ENCODE measurements around the gene AGER.
"Not testable (repeated sequence)": the region's sequence is repeated elsewhere in the genome, so short reads cannot be mapped to it uniquely, and the experiment has no call there.

AGER gene

DNA sequence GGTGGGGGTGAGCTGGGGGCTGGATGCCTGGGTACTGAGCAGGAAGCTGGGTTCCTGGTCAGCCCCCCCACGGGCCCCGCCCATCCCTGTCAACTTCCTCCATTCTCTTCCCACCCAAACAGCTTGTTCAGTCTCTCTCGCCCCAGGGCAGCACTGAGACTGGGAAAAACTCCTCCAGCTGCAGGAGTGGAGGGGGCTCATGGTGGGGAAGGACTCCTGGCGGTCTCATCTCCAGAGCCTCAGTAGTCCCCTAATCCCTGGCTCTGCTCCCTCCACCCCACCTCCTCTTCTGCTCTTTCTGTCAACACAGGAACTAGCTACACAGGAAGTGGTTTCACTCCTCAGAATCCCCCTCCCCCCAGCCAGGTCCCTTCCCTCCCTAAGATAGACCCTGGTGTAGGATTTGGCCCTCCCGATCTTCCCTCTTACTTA lies 8.6 kb upstream of the AGER start, which contains the start of gene GPSM3:
Gene GPSM3, minus strand, starts transcription at position 36 of the 432 bp plus-strand sequence. CDS start 130 bp downstream, outside the sequence.
- Histone ChIP-seq H3K27ac (ENCODE audit: low read depth, low read length) (peak within 1 kb of the TSS; percentile 94), H3K9ac (ENCODE audit: low read depth in 1 of 2, low read length in 2 of 2) (peak within 1 kb of the TSS; percentile 85 to 86), H3K4me1 (ENCODE audit: control insufficient read depth in 1 of 2, insufficient read depth in 2 of 2, low read length in 2 of 2) (peaks cover 58 to 62% of the 10 kb centered on the region in 2 donors), H3K36me3 (ENCODE audit: control insufficient read depth in 1 of 2, insufficient read depth in 2 of 2, low read length in 2 of 2) (peaks cover 0 to 4% of the 10 kb centered on the region in 2 donors), H3K27me3 (ENCODE audit: control insufficient read depth in 1 of 2, insufficient read depth in 2 of 2, low read length in 2 of 2) (no peaks in the 10 kb centered on the region), H3K4me3 (ENCODE audit: low read depth in 1 of 2, low read length in 2 of 2) (peak within 1 kb of the TSS; percentile 67 to 75), H3K9me3 (ENCODE audit: control insufficient read depth in 1 of 2, low read length in 2 of 2) (no peaks in the 10 kb centered on the region)

DNA sequence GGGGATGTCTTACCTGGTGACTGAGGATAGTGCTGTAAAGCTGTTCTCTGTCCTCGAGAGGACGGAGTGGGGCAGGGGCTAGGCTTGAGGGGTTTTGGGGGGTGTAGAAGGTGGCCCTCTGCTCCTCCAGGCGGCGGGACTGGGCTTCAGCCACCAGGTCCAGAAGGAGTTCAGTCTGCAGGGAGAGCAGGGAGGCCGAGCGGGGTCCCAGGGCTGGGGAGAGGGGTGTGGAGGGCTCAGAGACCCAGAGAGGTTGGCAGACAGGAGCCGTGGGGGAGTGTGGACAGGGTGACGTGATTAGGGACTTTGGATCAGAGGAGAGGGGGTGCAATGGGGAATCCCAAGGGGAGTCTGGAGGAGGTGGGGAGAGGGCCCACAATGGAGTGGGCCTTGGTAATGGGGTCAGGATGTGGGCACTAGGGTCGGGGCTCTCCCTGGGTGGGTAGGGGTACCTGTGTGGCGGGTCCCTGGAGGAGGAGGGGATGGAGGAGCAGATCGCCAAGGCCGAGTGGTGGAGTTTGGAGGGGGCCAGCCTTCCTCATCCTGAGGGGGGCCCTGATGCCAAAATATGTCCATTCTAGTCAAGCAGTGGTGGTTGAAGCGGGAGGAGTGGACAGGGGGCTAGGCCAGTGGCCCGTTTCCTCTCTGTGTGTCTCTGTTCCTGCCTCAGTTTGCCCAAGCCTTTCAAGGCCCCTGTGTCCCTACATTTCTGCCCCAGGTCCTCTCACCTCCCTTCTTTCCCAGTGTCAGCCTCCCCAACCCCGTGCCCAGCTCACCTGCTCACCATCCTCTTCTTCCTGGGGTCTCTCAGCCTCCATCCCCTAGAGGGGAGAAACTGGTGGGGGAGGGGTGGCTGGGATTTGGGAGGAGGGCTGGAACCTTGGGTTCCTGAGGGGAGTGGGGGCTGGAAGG lies 7.9 kb upstream of the AGER start:
- peaks cover under 1 to 11% of the 10 kb centered on the region in 2 donors for H3K36me3 ChIP-seq (ENCODE audit: control insufficient read depth in 1 of 2, insufficient read depth in 2 of 2, low read length in 2 of 2)
- H3K4me3 ChIP-seq (ENCODE audit: low read depth in 1 of 2, low read length in 2 of 2) = peak overlapping the region; percentile 67 to 75
- peak overlapping the region; percentile 94 for H3K27ac ChIP-seq (ENCODE audit: low read depth, low read length)
- H3K4me1 ChIP-seq (ENCODE audit: control insufficient read depth in 1 of 2, insufficient read depth in 2 of 2, low read length in 2 of 2) = peaks cover 59 to 62% of the 10 kb centered on the region in 2 donors
- peak overlapping the region; percentile 85 to 86 for H3K9ac ChIP-seq (ENCODE audit: low read depth in 1 of 2, low read length in 2 of 2)
- no peaks in the 10 kb centered on the region for H3K27me3 ChIP-seq (ENCODE audit: control insufficient read depth in 1 of 2, insufficient read depth in 2 of 2, low read length in 2 of 2)
- H3K9me3 ChIP-seq (ENCODE audit: control insufficient read depth in 1 of 2, low read length in 2 of 2) = no peaks in the 10 kb centered on the region

- Histone ChIP-seq H3K9ac (ENCODE audit: low read depth in 1 of 2, low read length in 2 of 2) (peak overlapping the region; percentile 85 to 86), H3K4me1 (ENCODE audit: control insufficient read depth in 1 of 2, insufficient read depth in 2 of 2, low read length in 2 of 2) (peaks cover 57 to 60% of the 10 kb centered on the region in 2 donors), H3K4me3 (ENCODE audit: low read depth in 1 of 2, low read length in 2 of 2) (peak overlapping the region; percentile 67 to 77), H3K27me3 (ENCODE audit: control insufficient read depth in 1 of 2, insufficient read depth in 2 of 2, low read length in 2 of 2) (no peaks in the 10 kb centered on the region), H3K36me3 (ENCODE audit: control insufficient read depth in 1 of 2, insufficient read depth in 2 of 2, low read length in 2 of 2) (peaks cover 7 to 18% of the 10 kb centered on the region in 2 donors), H3K27ac (ENCODE audit: low read depth, low read length) (peak overlapping the region; percentile 94), H3K9me3 (ENCODE audit: control insufficient read depth in 1 of 2, low read length in 2 of 2) (no peaks in the 10 kb centered on the region)
Observed at GRCh38 chr6:32190911-32191677, 7.0 kb upstream of the AGER start.

GRCh38 chr6:32190054-32190851 lies 6.2 kb upstream of the AGER start, which contains the start of gene PBX2:
Gene PBX2 (minus strand): TSS chr6:32190202. CDS start chr6:32189915, 287 bp downstream.
- peak within 1 kb of the TSS; percentile 94 for H3K27ac ChIP-seq (ENCODE audit: low read depth, low read length)

GRCh38 chr6:32189742-32190053 lies 5.6 kb upstream of the AGER start:
- Histone ChIP-seq H3K9me3 (ENCODE audit: control insufficient read depth in 1 of 2, low read length in 2 of 2) (no peaks in the 10 kb centered on the region), H3K9ac (ENCODE audit: low read depth in 1 of 2, low read length in 2 of 2) (peak overlapping the region; percentile 85), H3K4me3 (ENCODE audit: low read depth in 1 of 2, low read length in 2 of 2) (peak overlapping the region; percentile 74 to 85), H3K27ac (ENCODE audit: low read depth, low read length) (peak overlapping the region; percentile 84), H3K27me3 (ENCODE audit: control insufficient read depth in 1 of 2, insufficient read depth in 2 of 2, low read length in 2 of 2) (no peaks in the 10 kb centered on the region), H3K4me1 (ENCODE audit: control insufficient read depth in 1 of 2, insufficient read depth in 2 of 2, low read length in 2 of 2) (peaks cover 51 to 56% of the 10 kb centered on the region in 2 donors), H3K36me3 (ENCODE audit: control insufficient read depth in 1 of 2, insufficient read depth in 2 of 2, low read length in 2 of 2) (peaks cover 7 to 18% of the 10 kb centered on the region in 2 donors)

More at GRCh38 chr6:32190054-32190851, 6.2 kb upstream of the AGER start, which contains the start of gene PBX2:
- H3K9me3 ChIP-seq (ENCODE audit: control insufficient read depth in 1 of 2, low read length in 2 of 2) = no peaks in the 10 kb centered on the region
- H3K4me3 ChIP-seq (ENCODE audit: low read depth in 1 of 2, low read length in 2 of 2) = peak within 1 kb of the TSS; percentile 77 to 85
- peaks cover 57 to 60% of the 10 kb centered on the region in 2 donors for H3K4me1 ChIP-seq (ENCODE audit: control insufficient read depth in 1 of 2, insufficient read depth in 2 of 2, low read length in 2 of 2)
- H3K36me3 ChIP-seq (ENCODE audit: control insufficient read depth in 1 of 2, insufficient read depth in 2 of 2, low read length in 2 of 2) = peaks cover 7 to 18% of the 10 kb centered on the region in 2 donors
- no peaks in the 10 kb centered on the region for H3K27me3 ChIP-seq (ENCODE audit: control insufficient read depth in 1 of 2, insufficient read depth in 2 of 2, low read length in 2 of 2)
- H3K9ac ChIP-seq (ENCODE audit: low read depth in 1 of 2, low read length in 2 of 2) = peak within 1 kb of the TSS; percentile 85 to 86

DNA sequence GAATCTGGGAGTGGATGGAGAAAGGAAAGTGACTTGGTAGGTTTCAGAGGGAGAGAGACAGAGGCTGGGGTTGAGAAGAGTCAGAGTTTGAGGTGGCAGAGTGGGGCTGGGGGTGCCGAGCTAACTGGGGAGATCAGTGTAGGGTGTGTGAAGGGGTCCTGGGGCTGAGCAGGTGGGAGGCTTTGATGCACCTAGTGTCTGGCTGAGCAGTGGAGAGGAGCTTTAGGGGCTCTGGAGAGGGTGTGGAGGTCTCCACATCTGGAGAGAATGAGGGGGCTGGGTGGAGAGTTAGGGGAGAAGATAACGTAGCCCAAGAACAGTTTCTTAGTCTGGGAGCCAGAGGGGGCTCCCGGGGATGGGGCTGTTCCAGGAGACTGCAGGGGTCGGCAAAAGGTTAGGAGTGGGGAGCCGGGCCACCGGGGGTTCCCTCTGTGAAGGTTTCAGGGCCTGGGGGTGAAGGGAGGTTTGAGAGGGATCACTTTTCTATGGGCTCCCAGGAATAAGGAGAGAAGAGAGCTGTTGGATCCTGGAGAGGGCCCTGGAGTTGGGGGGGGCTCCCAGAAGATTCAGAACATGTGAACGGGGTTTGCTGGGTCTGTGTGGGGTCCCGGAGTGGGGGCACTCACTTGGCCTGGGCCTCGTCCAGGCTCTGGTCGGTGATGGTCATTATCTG lies 5.2 kb upstream of the AGER start:
- Histone ChIP-seq H3K9ac (ENCODE audit: low read depth in 1 of 2, low read length in 2 of 2) (peak overlapping the region; percentile 85), H3K9me3 (ENCODE audit: control insufficient read depth in 1 of 2, low read length in 2 of 2) (no peaks in the 10 kb centered on the region), H3K27ac (ENCODE audit: low read depth, low read length) (peak overlapping the region; percentile 84), H3K27me3 (ENCODE audit: control insufficient read depth in 1 of 2, insufficient read depth in 2 of 2, low read length in 2 of 2) (no peaks in the 10 kb centered on the region), H3K4me3 (ENCODE audit: low read depth in 1 of 2, low read length in 2 of 2) (peak overlapping the region; percentile 74 to 85), H3K4me1 (ENCODE audit: control insufficient read depth in 1 of 2, insufficient read depth in 2 of 2, low read length in 2 of 2) (peaks cover 46 to 54% of the 10 kb centered on the region in 2 donors), H3K36me3 (ENCODE audit: control insufficient read depth in 1 of 2, insufficient read depth in 2 of 2, low read length in 2 of 2) (peaks cover 10 to 18% of the 10 kb centered on the region in 2 donors)

DNA sequence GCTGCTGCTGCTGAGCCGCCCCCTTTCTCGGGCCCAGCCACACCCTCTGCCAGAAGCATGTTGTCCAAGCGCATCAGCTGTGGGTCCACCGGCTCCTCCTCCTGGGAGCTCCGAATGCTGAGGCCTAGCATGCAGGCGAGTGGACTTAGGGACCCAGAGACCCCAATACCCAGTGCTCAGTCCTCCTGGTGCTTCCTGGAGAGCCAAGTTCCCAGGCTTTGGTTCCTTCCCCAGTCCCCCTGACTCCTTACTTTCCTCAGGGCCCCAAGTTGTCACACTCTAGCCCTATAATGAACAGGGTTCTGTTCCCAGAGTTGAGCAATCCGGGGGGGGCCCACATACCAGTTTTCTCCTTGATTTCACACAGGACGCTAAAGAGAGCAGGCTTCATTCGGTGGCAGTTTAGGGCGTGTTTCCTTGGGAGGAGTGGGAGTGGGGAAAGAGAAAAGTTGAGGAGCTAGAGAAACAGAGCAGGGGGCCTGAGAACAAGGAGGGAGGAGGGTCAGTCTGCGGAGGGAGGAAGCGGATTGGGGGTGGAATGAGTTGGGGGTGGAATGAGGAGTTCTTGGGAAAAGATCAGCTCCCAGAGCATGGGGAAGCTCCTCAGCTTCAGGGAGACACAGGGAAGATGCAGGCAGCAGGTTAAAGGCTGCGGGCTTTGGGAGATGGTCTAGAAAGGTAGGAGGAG lies 4.5 kb upstream of the AGER start:
- peaks cover 10 to 20% of the 10 kb centered on the region in 2 donors for H3K36me3 ChIP-seq (ENCODE audit: control insufficient read depth in 1 of 2, insufficient read depth in 2 of 2, low read length in 2 of 2)
- H3K27ac ChIP-seq (ENCODE audit: low read depth, low read length) = peak overlapping the region; percentile 84
- peaks cover 44 to 50% of the 10 kb centered on the region in 2 donors for H3K4me1 ChIP-seq (ENCODE audit: control insufficient read depth in 1 of 2, insufficient read depth in 2 of 2, low read length in 2 of 2)
- H3K4me3 ChIP-seq (ENCODE audit: low read depth in 1 of 2, low read length in 2 of 2) = peak overlapping the region; percentile 74 to 85
- peak overlapping the region; percentile 85 for H3K9ac ChIP-seq (ENCODE audit: low read depth in 1 of 2, low read length in 2 of 2)
- no peaks in the 10 kb centered on the region for H3K9me3 ChIP-seq (ENCODE audit: control insufficient read depth in 1 of 2, low read length in 2 of 2)
- no peaks in the 10 kb centered on the region for H3K27me3 ChIP-seq (ENCODE audit: control insufficient read depth in 1 of 2, insufficient read depth in 2 of 2, low read length in 2 of 2)

GRCh38 chr6:32187725-32188380 lies 3.8 kb upstream of the AGER start:
- Histone ChIP-seq H3K4me3 (ENCODE audit: low read depth in 1 of 2, low read length in 2 of 2) (peak overlapping the region; percentile 74 to 85), H3K36me3 (ENCODE audit: control insufficient read depth in 1 of 2, insufficient read depth in 2 of 2, low read length in 2 of 2) (peaks cover 10 to 27% of the 10 kb centered on the region in 2 donors), H3K4me1 (ENCODE audit: control insufficient read depth in 1 of 2, insufficient read depth in 2 of 2, low read length in 2 of 2) (peaks cover 44 to 46% of the 10 kb centered on the region in 2 donors), H3K27ac (ENCODE audit: low read depth, low read length) (peak overlapping the region; percentile 10)
- not testable (repeated sequence) for H3K27me3 ChIP-seq (ENCODE audit: control insufficient read depth in 1 of 2, insufficient read depth in 2 of 2, low read length in 2 of 2); H3K9me3 ChIP-seq (ENCODE audit: control insufficient read depth in 1 of 2, low read length in 2 of 2); H3K9ac ChIP-seq (ENCODE audit: low read depth in 1 of 2, low read length in 2 of 2)

All from duodenal mucosa (tissue), 2 donors.